Uterus (tissue), 4 donors: ENCODE measurements around the gene TUBG2. TPM values are rescaled to one million over a fixed set of nuclear protein-coding genes. Genes with fewer than 3 reads are reported as not detected.

Experiments
- DNase-seq, 2 donors: peaks; one replicate each; pipeline ENCODE4 v3.0.0-alpha.2; 2019 to 2020
- H3K27ac ChIP-seq, 2 donors: fragments of 200-600 bp; sonication (generic); 1 replicate in 1 of 2; 2 replicates in 1 of 2; pipeline ENCODE4 v1.5.1; 2016 to 2018
- H3K27me3 ChIP-seq, 2 donors: fragments of 200-600 bp; sonication (generic); one replicate each; pipeline ENCODE4 v1.5.1; 2018 to 2019; ENCODE audit warnings: control low read depth in 1 of 2
- H3K36me3 ChIP-seq, 2 donors: fragments of 200-600 bp; sonication (generic); one replicate each; pipeline ENCODE4 v1.5.1; 2019; ENCODE audit warnings: control low read depth in 1 of 2
- H3K4me1 ChIP-seq, 2 donors: fragments of 200-600 bp; sonication (generic); one replicate each; pipeline ENCODE4 v1.5.1; 2018 to 2019; ENCODE audit warnings: control low read depth in 1 of 2
- H3K4me3 ChIP-seq, 2 donors: fragments of 200-600 bp; sonication (generic); 1 replicate in 1 of 2; 2 replicates in 1 of 2; pipeline ENCODE4 v1.5.1; 2018 to 2019; ENCODE audit warnings: mild to moderate bottlenecking in 1 of 2
- H3K9me3 ChIP-seq, 2 donors: fragments of 200-600 bp; sonication (generic); one replicate each; pipeline ENCODE4 v1.5.1; 2019; ENCODE audit warnings: control low read depth in 1 of 2
- POLR2A ChIP-seq, 2 donors: fragments of 450-650 bp; IDR thresholded peaks; one replicate each; pipeline ENCODE4 v1.6.1; 2016; ENCODE audit warnings: antibody characterized with exemption in 2 of 2, mild to moderate bottlenecking in 1 of 2, moderate library complexity in 1 of 2
- intact Hi-C: fragments of 100-400 bp; cut with DNase I; formaldehyde crosslinking; loops from one replicate; pipeline ENCODE4 v1.15.1; 2023; ENCODE audit warnings: low total_unique reads
- total RNA-seq, 4 donors: library from RNA; depleted of rRNA in 3 of 4; stranded (reverse); fragments of >200 nt in 3 of 4; gene quantifications; one replicate each; pipeline versions ENCODE4 v1.1.0 to v1.2.4, GENCODE V29; 2014 to 2023
- TF ChIP-seq, protein P1 (sequence below), 4 experiments: fragments of 200-600 bp in 2 of 4; fragments of 450-650 bp in 2 of 4; sonication (generic) in 2 of 4; IDR thresholded peaks; one replicate each; pipeline ENCODE4 v1.5.1; 2016 to 2019; ENCODE audit warnings: antibody characterized with exemption in 4 of 4, mild to moderate bottlenecking in 2 of 4, moderate library complexity in 1 of 4
- donor health status: DM: yes; HTN: yes; CAD: no.

Gene TUBG2
- total RNA-seq, 4 donors from 2014 or later, result 9.7 to 60.7 (median 27.6) TPM

DNA sequence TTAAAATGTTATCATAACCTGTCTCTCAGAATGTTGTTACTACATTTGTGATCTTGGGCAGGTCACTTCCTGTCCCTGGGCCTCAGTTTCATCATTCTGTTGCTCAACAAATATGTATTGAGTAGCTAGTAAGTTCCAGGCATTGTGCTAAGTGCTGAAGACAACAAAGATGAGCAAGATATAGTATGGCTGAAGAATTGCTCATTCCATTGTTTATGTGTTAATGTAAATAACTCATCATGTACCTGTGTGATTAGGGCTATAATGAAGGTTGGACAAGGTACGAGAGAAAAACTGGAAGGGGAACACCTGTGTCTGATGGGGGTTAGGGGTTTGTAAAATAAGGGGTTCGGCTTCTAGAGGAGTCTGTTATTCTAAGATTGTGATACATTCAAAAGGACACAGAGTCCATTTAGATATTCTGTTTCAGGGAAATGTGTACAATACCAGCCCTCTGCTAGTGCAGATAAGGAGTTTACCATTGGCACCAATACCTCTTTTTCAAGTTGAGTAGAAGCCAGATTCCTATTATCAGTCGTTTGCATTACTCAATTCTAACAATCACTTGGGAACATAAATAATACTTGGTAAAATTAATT, 29.6 kb upstream of the TUBG2 start:
- DNase-seq, result no peak
- TF ChIP-seq, protein P1, sequence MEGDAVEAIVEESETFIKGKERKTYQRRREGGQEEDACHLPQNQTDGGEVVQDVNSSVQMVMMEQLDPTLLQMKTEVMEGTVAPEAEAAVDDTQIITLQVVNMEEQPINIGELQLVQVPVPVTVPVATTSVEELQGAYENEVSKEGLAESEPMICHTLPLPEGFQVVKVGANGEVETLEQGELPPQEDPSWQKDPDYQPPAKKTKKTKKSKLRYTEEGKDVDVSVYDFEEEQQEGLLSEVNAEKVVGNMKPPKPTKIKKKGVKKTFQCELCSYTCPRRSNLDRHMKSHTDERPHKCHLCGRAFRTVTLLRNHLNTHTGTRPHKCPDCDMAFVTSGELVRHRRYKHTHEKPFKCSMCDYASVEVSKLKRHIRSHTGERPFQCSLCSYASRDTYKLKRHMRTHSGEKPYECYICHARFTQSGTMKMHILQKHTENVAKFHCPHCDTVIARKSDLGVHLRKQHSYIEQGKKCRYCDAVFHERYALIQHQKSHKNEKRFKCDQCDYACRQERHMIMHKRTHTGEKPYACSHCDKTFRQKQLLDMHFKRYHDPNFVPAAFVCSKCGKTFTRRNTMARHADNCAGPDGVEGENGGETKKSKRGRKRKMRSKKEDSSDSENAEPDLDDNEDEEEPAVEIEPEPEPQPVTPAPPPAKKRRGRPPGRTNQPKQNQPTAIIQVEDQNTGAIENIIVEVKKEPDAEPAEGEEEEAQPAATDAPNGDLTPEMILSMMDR (IDR thresholded peaks at IDR 0.05), result no peak
- TF ChIP-seq POLR2A (IDR thresholded peaks at IDR 0.05), result no peak
- intact Hi-C loops, result no loop called here
- H3K36me3 ChIP-seq, result no peaks in the 10 kb centered on the region
- H3K4me3 ChIP-seq, result no peak overlapping the region
- H3K27ac ChIP-seq, result no peak overlapping the region
- H3K27me3 ChIP-seq, result no peaks in the 10 kb centered on the region
- no peaks in the 10 kb centered on the region for H3K9me3 ChIP-seq
- H3K4me1 ChIP-seq, result no peaks in the 10 kb centered on the region

DNA sequence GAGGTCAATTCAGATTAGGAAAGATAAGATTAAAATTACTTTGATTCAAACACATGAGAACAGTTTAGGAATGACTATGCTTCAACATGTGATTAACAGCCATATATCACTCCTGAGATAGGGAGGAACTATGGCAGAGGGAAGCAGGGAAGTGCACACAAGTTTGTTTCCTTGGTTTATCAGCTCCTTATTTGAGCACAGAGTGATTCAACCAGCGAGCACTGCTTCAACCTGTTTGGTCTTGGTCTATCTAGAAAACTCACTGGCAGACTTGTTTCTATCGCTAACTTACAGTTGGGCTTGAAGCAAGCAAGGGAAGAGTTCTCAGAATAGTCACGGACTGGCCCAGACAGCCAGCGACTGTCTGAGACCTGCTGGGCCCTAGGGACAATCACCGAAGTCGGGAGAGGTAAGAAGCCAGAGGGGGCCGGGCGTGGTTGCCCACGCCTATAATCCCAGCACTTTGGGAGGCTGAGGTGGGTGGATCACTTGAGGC, 26.1 kb upstream of the TUBG2 start:
- Histone ChIP-seq H3K27ac (no peak overlapping the region), H3K4me1 (no peaks in the 10 kb centered on the region), H3K9me3 (no peaks in the 10 kb centered on the region), H3K36me3 (no peaks in the 10 kb centered on the region), H3K27me3 (no peaks in the 10 kb centered on the region), H3K4me3 (no peak overlapping the region)
- no peak for DNase-seq
- no peak for TF ChIP-seq POLR2A (IDR thresholded peaks at IDR 0.05)
- TF ChIP-seq, protein P1 (IDR thresholded peaks at IDR 0.05), result no peak
- intact Hi-C loops, result no loop called here

DNA sequence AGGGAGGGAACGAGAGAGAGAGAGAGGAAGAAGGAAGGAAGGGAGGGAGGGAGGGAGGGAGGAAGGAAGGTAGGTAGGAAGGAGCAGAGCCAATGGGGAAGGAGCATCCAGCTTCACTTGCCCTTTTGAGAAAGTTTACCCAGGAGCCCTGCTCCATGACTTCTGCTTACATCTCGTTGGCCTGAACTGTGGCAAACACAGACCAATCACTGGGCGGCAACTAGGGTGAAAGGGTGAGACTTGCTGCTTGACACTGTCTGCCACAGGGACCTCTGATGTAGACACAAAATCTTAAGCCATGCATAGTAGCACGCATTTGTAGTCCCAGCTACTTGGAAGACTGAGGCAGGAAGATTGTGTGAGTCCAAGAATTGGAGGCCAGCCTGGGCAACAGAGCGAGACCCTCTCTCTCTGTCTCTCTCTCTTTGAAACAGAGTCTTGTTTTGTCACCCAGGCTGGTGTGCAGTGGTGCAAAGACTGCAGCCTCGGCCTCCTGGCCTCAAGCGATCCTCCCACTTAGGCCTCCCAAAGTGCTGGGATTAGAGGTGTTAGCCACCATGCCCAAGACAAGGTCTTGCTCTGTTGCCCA, 19.5 kb upstream of the TUBG2 start:
- no peak for DNase-seq
- H3K36me3 ChIP-seq, result no peaks in the 10 kb centered on the region
- no peak overlapping the region for H3K27ac ChIP-seq
- TF ChIP-seq, protein P1 (IDR thresholded peaks at IDR 0.05), result no peak
- no peak for TF ChIP-seq POLR2A (IDR thresholded peaks at IDR 0.05)
- no peaks in the 10 kb centered on the region for H3K4me1 ChIP-seq
- H3K27me3 ChIP-seq, result no peaks in the 10 kb centered on the region
- no peaks in the 10 kb centered on the region for H3K9me3 ChIP-seq
- intact Hi-C loops, result no loop called here
- no peak overlapping the region for H3K4me3 ChIP-seq

DNA sequence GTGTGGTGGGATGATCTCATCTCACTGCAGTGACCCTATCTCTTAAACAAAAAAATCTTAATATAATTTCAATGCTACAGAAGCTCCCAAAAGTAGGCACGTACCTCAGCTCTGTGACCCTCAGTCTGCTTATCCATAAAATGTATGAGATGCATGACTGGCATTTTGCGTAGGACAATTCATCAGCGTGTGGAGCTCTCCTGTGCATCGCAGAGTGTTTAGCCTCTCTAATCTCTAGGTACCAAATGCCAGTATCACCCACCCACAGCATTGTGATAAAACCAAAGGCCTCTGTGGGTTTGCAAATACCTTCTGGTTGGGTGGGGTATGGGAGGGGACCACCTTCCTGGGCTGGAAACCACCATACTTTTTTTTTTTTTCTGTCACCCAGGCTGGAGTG, 19.0 kb upstream of the TUBG2 start:
- intact Hi-C loops, result no loop called here
- Histone ChIP-seq H3K4me1 (no peaks in the 10 kb centered on the region), H3K27ac (no peak overlapping the region), H3K9me3 (no peaks in the 10 kb centered on the region), H3K36me3 (no peaks in the 10 kb centered on the region), H3K27me3 (no peaks in the 10 kb centered on the region), H3K4me3 (no peak overlapping the region)
- DNase-seq, result no peak
- TF ChIP-seq, protein P1 (IDR thresholded peaks at IDR 0.05), result no peak
- no peak for TF ChIP-seq POLR2A (IDR thresholded peaks at IDR 0.05)

DNA sequence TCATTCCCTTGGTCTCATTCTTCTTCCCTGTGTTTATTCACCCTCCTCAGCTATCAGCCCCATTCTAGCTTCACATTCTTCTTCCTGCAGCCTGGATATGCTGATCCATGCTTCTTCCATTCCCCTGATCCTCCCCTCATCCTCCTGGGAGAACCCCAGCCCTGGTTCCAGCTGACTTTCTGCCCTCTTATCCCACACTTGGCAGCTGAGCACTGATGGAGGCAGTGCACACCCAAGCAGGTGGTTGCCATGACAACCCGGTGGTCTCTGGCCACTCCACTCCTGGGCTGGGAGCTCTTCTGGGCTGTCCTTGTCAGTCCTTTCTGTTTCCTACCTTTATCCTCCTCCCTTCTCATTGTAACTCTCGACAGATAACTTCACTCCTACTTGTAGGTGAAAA, 16.7 kb upstream of the TUBG2 start:
- no peaks in the 10 kb centered on the region for H3K36me3 ChIP-seq

More for the DNA sequence above, 16.7 kb upstream of the TUBG2 start:
- intact Hi-C loops, result no loop called here
- H3K9me3 ChIP-seq, result no peaks in the 10 kb centered on the region
- H3K4me1 ChIP-seq, result no peaks in the 10 kb centered on the region
- no peak overlapping the region for H3K4me3 ChIP-seq
- no peaks in the 10 kb centered on the region for H3K27me3 ChIP-seq
- DNase-seq, result no peak
- no peak overlapping the region for H3K27ac ChIP-seq
- no peak for TF ChIP-seq POLR2A (IDR thresholded peaks at IDR 0.05)
- TF ChIP-seq, protein P1 (IDR thresholded peaks at IDR 0.05), result no peak
